ENCODE results near the gene HADH. TPM values are rescaled to one million over a fixed set of nuclear protein-coding genes. Genes with fewer than 3 reads are reported as not detected.

HADH gene
- total RNA-seq, 5 donors from 2014 or later (not counting 1 experiment from before 2014, with no cell fraction given): 14.2 to 25.0 (median 17.8) TPM

- DNase-seq (no peak), ATAC-seq (replicated peaks in 1 of 4) (no peak)
- H3K4me3 Mint-ChIP-seq: no peak overlapping the region
- Histone ChIP-seq H3K4me1 (ENCODE audit: control insufficient read depth in 1 of 2, extremely low read depth in 1 of 2, insufficient read depth in 2 of 2, low read length in 2 of 2) (peaks cover 0 to 2% of the 10 kb centered on the region in 2 experiments), H3K36me3 (ENCODE audit: control insufficient read depth in 2 of 2, extremely low read depth in 1 of 2, insufficient read depth in 1 of 2, low read length in 1 of 2) (peaks cover 2 to 32% of the 10 kb centered on the region in 2 donors), H3K27me3 (replicated peaks in 1 of 2; ENCODE audit: control insufficient read depth in 2 of 2, extremely low read depth in 1 of 2, insufficient read depth in 2 of 2, low read length in 1 of 2) (no peaks in the 10 kb centered on the region), H3K27ac (ENCODE audit: low read length) (no peak overlapping the region), H3K4me3 (ENCODE audit: control insufficient read depth in 1 of 2, extremely low read depth in 1 of 2, low read length in 1 of 2) (no peak overlapping the region), H3K9me3 (no peaks in the 10 kb centered on the region)
- peaks cover 46% of the 10 kb centered on the region for H3K36me3 Mint-ChIP-seq
- ChIA-PET POLR2A (interaction anchor here (0.6 to 1.0 kb wide), 5 partner anchors 11 to 524 kb away, joined by 3 to 6 read pairs (median 3); partner anchors contain the start of gene LEF1 (in 1 of the 2)), CTCF (interaction anchor here (0.5 to 4.1 kb wide), 35 partner anchors 11 to 1387 kb away, joined by 3 to 82 read pairs (median 5); partner anchors contain the start of gene RPL34 (in 1 of the 2))
- peaks cover 12 to 21% (median 13%) of the 10 kb centered on the region in 3 donors for H3K4me1 Mint-ChIP-seq
- H3K27ac Mint-ChIP-seq: no peak overlapping the region
- no CpG with 5 or more reads among the region's 2 CpGs for WGBS (ENCODE audit: insufficient coverage)
- H3K27me3 Mint-ChIP-seq: no peaks in the 10 kb centered on the region
- H3K9me3 Mint-ChIP-seq: no peaks in the 10 kb centered on the region
Observed at GRCh38 chr4:108018884-108019187, 29.1 kb downstream of the HADH start.

GRCh38 chr4:108024085-108024877, 34.6 kb downstream of the HADH start:
- no peak for ATAC-seq (replicated peaks in 1 of 4)
- CTCF ChIA-PET: interaction anchor here in 1 of 2 donors (0.9 to 1.1 kb wide), 3 partner anchors 10 to 40 kb away, joined by 3 read pairs; no protein-coding TSS in a partner anchor

GRCh38 chr4:108024878-108025165, 35.1 kb downstream of the HADH start:
- no peak for DNase-seq
- no peaks in the 10 kb centered on the region for H3K9me3 Mint-ChIP-seq
- H3K27ac ChIP-seq (ENCODE audit: low read length): no peak overlapping the region
- no peaks in the 10 kb centered on the region for H3K27me3 Mint-ChIP-seq
- no peak overlapping the region for H3K4me3 ChIP-seq (ENCODE audit: control insufficient read depth in 1 of 2, extremely low read depth in 1 of 2, low read length in 1 of 2)
- peaks cover 44% of the 10 kb centered on the region for H3K36me3 Mint-ChIP-seq
- peaks cover 15 to 24% (median 16%) of the 10 kb centered on the region in 3 donors for H3K4me1 Mint-ChIP-seq
- CTCF ChIA-PET: interaction anchor here in 1 of 2 donors (1.1 kb wide), 1 partner anchor 40 kb away, joined by 3 read pairs; no protein-coding TSS in a partner anchor
- no peaks in the 10 kb centered on the region for H3K27me3 ChIP-seq (replicated peaks in 1 of 2; ENCODE audit: control insufficient read depth in 2 of 2, extremely low read depth in 1 of 2, insufficient read depth in 2 of 2, low read length in 1 of 2)
- no peak for ATAC-seq (replicated peaks in 1 of 4)
- H3K27ac Mint-ChIP-seq: no peak overlapping the region
- H3K4me3 Mint-ChIP-seq: no peak overlapping the region
- no peaks in the 10 kb centered on the region for H3K9me3 ChIP-seq
- H3K4me1 ChIP-seq (ENCODE audit: control insufficient read depth in 1 of 2, extremely low read depth in 1 of 2, insufficient read depth in 2 of 2, low read length in 2 of 2): peaks cover 9 to 12% of the 10 kb centered on the region in 2 experiments
- POLR2A ChIA-PET: no interaction called here
- H3K36me3 ChIP-seq (ENCODE audit: control insufficient read depth in 2 of 2, extremely low read depth in 1 of 2, insufficient read depth in 1 of 2, low read length in 1 of 2): peaks cover 5 to 37% of the 10 kb centered on the region in 2 donors

More at GRCh38 chr4:108024085-108024877, 34.6 kb downstream of the HADH start:
- no peak for DNase-seq
- Mint-ChIP-seq H3K9me3 (no peaks in the 10 kb centered on the region), H3K27ac (no peak overlapping the region), H3K4me3 (no peak overlapping the region), H3K36me3 (peaks cover 49% of the 10 kb centered on the region), H3K27me3 (no peaks in the 10 kb centered on the region), H3K4me1 (peaks cover 15 to 24% (median 15%) of the 10 kb centered on the region in 3 donors)
- Histone ChIP-seq H3K4me3 (ENCODE audit: control insufficient read depth in 1 of 2, extremely low read depth in 1 of 2, low read length in 1 of 2) (no peak overlapping the region), H3K4me1 (ENCODE audit: control insufficient read depth in 1 of 2, extremely low read depth in 1 of 2, insufficient read depth in 2 of 2, low read length in 2 of 2) (peaks cover 5 to 7% of the 10 kb centered on the region in 2 experiments), H3K27ac (ENCODE audit: low read length) (no peak overlapping the region), H3K27me3 (replicated peaks in 1 of 2; ENCODE audit: control insufficient read depth in 2 of 2, extremely low read depth in 1 of 2, insufficient read depth in 2 of 2, low read length in 1 of 2) (no peaks in the 10 kb centered on the region), H3K9me3 (no peaks in the 10 kb centered on the region), H3K36me3 (ENCODE audit: control insufficient read depth in 2 of 2, extremely low read depth in 1 of 2, insufficient read depth in 1 of 2, low read length in 1 of 2) (peaks cover 5 to 37% of the 10 kb centered on the region in 2 donors)
- POLR2A ChIA-PET: no interaction called here
- WGBS (ENCODE audit: insufficient coverage): no CpG with 5 or more reads among the region's 5 CpGs

GRCh38 chr4:108029016-108029720, 39.5 kb downstream of the HADH start:
- POLR2A ChIA-PET: interaction anchor here in 1 of 2 donors (1.0 kb wide), 1 partner anchor 10 kb away, joined by 3 read pairs; no protein-coding TSS in a partner anchor
- no peaks in the 10 kb centered on the region for H3K9me3 ChIP-seq
- Mint-ChIP-seq H3K4me3 (peak overlapping the region; percentile 34 to 69 (median 37)), H3K9me3 (no peaks in the 10 kb centered on the region), H3K27ac (peak overlapping the region; percentile 87 to 94), H3K36me3 (peaks cover 32% of the 10 kb centered on the region), H3K27me3 (no peaks in the 10 kb centered on the region), H3K4me1 (peaks cover 42 to 52% (median 47%) of the 10 kb centered on the region in 3 donors)
- H3K4me1 ChIP-seq (ENCODE audit: control insufficient read depth in 1 of 2, extremely low read depth in 1 of 2, insufficient read depth in 2 of 2, low read length in 2 of 2): peaks cover 30 to 31% of the 10 kb centered on the region in 2 experiments
- DNase-seq (peak in 18 of 35 experiments; percentile 18 to 53 (median 38)), ATAC-seq (replicated peaks in 1 of 4) (peak; percentile 70 to 79 (median 74))
- H3K27ac ChIP-seq (ENCODE audit: low read length): no peak overlapping the region
- no peaks in the 10 kb centered on the region for H3K27me3 ChIP-seq (replicated peaks in 1 of 2; ENCODE audit: control insufficient read depth in 2 of 2, extremely low read depth in 1 of 2, insufficient read depth in 2 of 2, low read length in 1 of 2)
- CTCF ChIA-PET: interaction anchor here (0.6 to 3.0 kb wide), 11 partner anchors 9 to 550 kb away, joined by 3 to 39 read pairs (median 4); no protein-coding TSS in a partner anchor
- 50% methylated on average over 8 of the region's 9 CpGs for WGBS (ENCODE audit: insufficient coverage)
- H3K4me3 ChIP-seq (ENCODE audit: control insufficient read depth in 1 of 2, extremely low read depth in 1 of 2, low read length in 1 of 2): peak overlapping the region in 1 of 2 donors; percentile 19
- H3K36me3 ChIP-seq (ENCODE audit: control insufficient read depth in 2 of 2, extremely low read depth in 1 of 2, insufficient read depth in 1 of 2, low read length in 1 of 2): peaks cover 5 to 23% of the 10 kb centered on the region in 2 donors

DNA sequence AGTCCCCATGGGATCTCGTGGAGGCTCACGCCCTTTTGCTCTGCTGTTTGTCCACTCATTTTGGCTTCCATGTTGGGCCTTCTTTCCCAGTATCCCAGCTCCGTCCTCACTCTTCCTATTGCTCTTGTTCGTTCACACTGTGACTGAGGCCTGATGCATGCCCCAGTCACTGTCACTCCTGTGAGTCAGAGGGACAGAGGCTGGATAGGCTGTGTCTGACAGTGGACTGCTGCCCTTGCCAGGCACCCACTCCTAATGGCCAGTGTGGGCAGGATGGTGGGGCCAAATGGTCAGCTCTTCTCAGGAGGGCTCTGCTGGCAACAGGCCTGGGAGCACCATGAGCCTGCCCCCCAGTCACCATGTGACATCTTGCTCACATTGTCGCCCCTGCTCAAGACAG, 40.0 kb downstream of the HADH start:
- peak overlapping the region; percentile 87 to 94 for H3K27ac Mint-ChIP-seq
- ChIA-PET CTCF (interaction anchor here (0.6 to 3.0 kb wide), 20 partner anchors 10 to 549 kb away, joined by 3 to 39 read pairs (median 4); no protein-coding TSS in a partner anchor), POLR2A (interaction anchor here (1.0 kb wide), 2 partner anchors 11 to 543 kb away, joined by 3 to 5 read pairs; no protein-coding TSS in a partner anchor)
- WGBS (ENCODE audit: insufficient coverage): 77% methylated on average over 5 of the region's 5 CpGs
- H3K9me3 ChIP-seq: no peaks in the 10 kb centered on the region
- peaks cover 34 to 37% of the 10 kb centered on the region in 2 experiments for H3K4me1 ChIP-seq (ENCODE audit: control insufficient read depth in 1 of 2, extremely low read depth in 1 of 2, insufficient read depth in 2 of 2, low read length in 2 of 2)
- DNase-seq: no peak
- peak overlapping the region in 1 of 3 donors; percentile 69 for H3K4me3 Mint-ChIP-seq
- H3K36me3 ChIP-seq (ENCODE audit: control insufficient read depth in 2 of 2, extremely low read depth in 1 of 2, insufficient read depth in 1 of 2, low read length in 1 of 2): peaks cover 5 to 28% of the 10 kb centered on the region in 2 donors
- no peaks in the 10 kb centered on the region for H3K27me3 Mint-ChIP-seq
- peak; percentile 1 to 49 (median 36) for ATAC-seq (replicated peaks in 1 of 4)
- H3K4me3 ChIP-seq (ENCODE audit: control insufficient read depth in 1 of 2, extremely low read depth in 1 of 2, low read length in 1 of 2): peak overlapping the region in 1 of 2 donors; percentile 19
- peak overlapping the region; percentile 52 for H3K27ac ChIP-seq (ENCODE audit: low read length)
- no peaks in the 10 kb centered on the region for H3K27me3 ChIP-seq (replicated peaks in 1 of 2; ENCODE audit: control insufficient read depth in 2 of 2, extremely low read depth in 1 of 2, insufficient read depth in 2 of 2, low read length in 1 of 2)
- H3K9me3 Mint-ChIP-seq: no peaks in the 10 kb centered on the region
- H3K4me1 Mint-ChIP-seq: peaks cover 48 to 57% (median 53%) of the 10 kb centered on the region in 3 donors
- peaks cover 31% of the 10 kb centered on the region for H3K36me3 Mint-ChIP-seq

GRCh38 chr4:108030332-108030731, 40.6 kb downstream of the HADH start:
- H3K27ac ChIP-seq (ENCODE audit: low read length): peak overlapping the region; percentile 52
- POLR2A ChIA-PET: interaction anchor here (0.6 to 1.0 kb wide), 3 partner anchors 11 to 542 kb away, joined by 3 to 5 read pairs (median 4); no protein-coding TSS in a partner anchor

More at GRCh38 chr4:108030332-108030731, 40.6 kb downstream of the HADH start:
- no peaks in the 10 kb centered on the region for H3K9me3 Mint-ChIP-seq
- peaks cover 33% of the 10 kb centered on the region for H3K36me3 Mint-ChIP-seq
- Histone ChIP-seq H3K9me3 (no peaks in the 10 kb centered on the region), H3K4me3 (ENCODE audit: control insufficient read depth in 1 of 2, extremely low read depth in 1 of 2, low read length in 1 of 2) (no peak overlapping the region), H3K36me3 (ENCODE audit: control insufficient read depth in 2 of 2, extremely low read depth in 1 of 2, insufficient read depth in 1 of 2, low read length in 1 of 2) (peaks cover 5 to 29% of the 10 kb centered on the region in 2 donors), H3K27me3 (replicated peaks in 1 of 2; ENCODE audit: control insufficient read depth in 2 of 2, extremely low read depth in 1 of 2, insufficient read depth in 2 of 2, low read length in 1 of 2) (no peaks in the 10 kb centered on the region), H3K4me1 (ENCODE audit: control insufficient read depth in 1 of 2, extremely low read depth in 1 of 2, insufficient read depth in 2 of 2, low read length in 2 of 2) (peaks cover 40% of the 10 kb centered on the region in 2 experiments)
- H3K4me3 Mint-ChIP-seq: peak overlapping the region; percentile 21 to 69 (median 46)
- peaks cover 52 to 63% (median 58%) of the 10 kb centered on the region in 3 donors for H3K4me1 Mint-ChIP-seq
- ATAC-seq (replicated peaks in 1 of 4) (peak; percentile 81 to 91 (median 82)), DNase-seq (peak; percentile 45 to 85 (median 67))
- H3K27me3 Mint-ChIP-seq: no peaks in the 10 kb centered on the region
- H3K27ac Mint-ChIP-seq: peak overlapping the region; percentile 87 to 94
- CTCF ChIA-PET: interaction anchor here (0.6 to 3.0 kb wide), 21 partner anchors 11 to 542 kb away, joined by 3 to 39 read pairs (median 4); no protein-coding TSS in a partner anchor
- no CpG with 5 or more reads among the region's 2 CpGs for WGBS (ENCODE audit: insufficient coverage)
